Activated B cell treated with CpG ODN at 0.5 μM for 24 hours (primary cell): ENCODE data around the gene USP32. TPM values are rescaled to one million over a fixed set of nuclear protein-coding genes. Genes with fewer than 3 reads are reported as not detected.

ENCODE experiments used
- ATAC-seq: fragments of 200-7000 bp; cut with Tn5 transposase; one replicate; pipeline ENCODE4 v1.10.0; 2021; ENCODE audit warnings: low read depth, mild to moderate bottlenecking, moderate library complexity
- CTCF ChIA-PET: fragments of 350-600 bp; sonication (Branson Sonifier 250); formaldehyde crosslinking; loops from one replicate; lab custom pipeline; 2021; ENCODE audit warnings: antibody characterized with exemption; lab: Charles Lee
- POLR2A ChIA-PET: fragments of 350-600 bp; sonication (Branson Sonifier 250); formaldehyde crosslinking; loops from one replicate; lab custom pipeline; 2021; ENCODE audit warnings: antibody characterized with exemption; lab: Charles Lee
- DNase-seq: peaks from one replicate; pipeline ENCODE4 v3.0.0; 2022
- H3K27ac Mint-ChIP-seq: one replicate; pipeline ENCODE4 v1.8.0; 2020; ENCODE audit warnings: mixed read lengths
- H3K27me3 Mint-ChIP-seq: one replicate; pipeline ENCODE4 v1.8.0; 2021; ENCODE audit warnings: mixed read lengths
- H3K36me3 Mint-ChIP-seq: one replicate; pipeline ENCODE4 v1.8.0; 2021; ENCODE audit warnings: low read depth, mixed read lengths
- H3K4me1 Mint-ChIP-seq: one replicate; pipeline ENCODE4 v1.8.0; 2021; ENCODE audit warnings: mixed read lengths
- H3K4me3 Mint-ChIP-seq: one replicate; pipeline ENCODE4 v1.8.0; 2020; ENCODE audit warnings: mild to moderate bottlenecking, mixed read lengths
- H3K9me3 Mint-ChIP-seq: one replicate; pipeline ENCODE4 v1.8.0; 2020; ENCODE audit warnings: mixed read lengths
- CTCF ChIP-seq: fragments of 200-600 bp; IDR thresholded peaks from one replicate; pipeline ENCODE4 v1.8.0; 2022; ENCODE audit warnings: antibody characterized with exemption, mild to moderate bottlenecking
- intact Hi-C: fragments of 100-400 bp; cut with micrococcal nuclease; formaldehyde crosslinking; loops from one replicate; pipeline ENCODE4 v1.15.1; 2024
- total RNA-seq: library from RNA; stranded (reverse); gene quantifications from 2 replicates; pipeline ENCODE4 v1.2.3, GENCODE V29; 2022

Gene USP32
- total RNA-seq, 1 donor from 2014 or later = 59.2 TPM

GRCh38 chr17:60145006-60145935 lies 246.7 kb downstream of the USP32 start:
- H3K9me3 Mint-ChIP-seq = no peaks in the 10 kb centered on the region
- H3K36me3 Mint-ChIP-seq = no peaks in the 10 kb centered on the region
- no peak for TF ChIP-seq CTCF
- no peak overlapping the region for H3K4me3 Mint-ChIP-seq
- peaks cover 25% of the 10 kb centered on the region for H3K4me1 Mint-ChIP-seq
- intact Hi-C loops = no loop called here
- ATAC-seq = no peak
- ChIA-PET CTCF (no interaction called here), POLR2A (no interaction called here)
- DNase-seq = no peak
- peaks cover 63% of the 10 kb centered on the region for H3K27me3 Mint-ChIP-seq
- no peak overlapping the region for H3K27ac Mint-ChIP-seq

GRCh38 chr17:60142872-60143499 lies 248.9 kb downstream of the USP32 start:
- intact Hi-C loops = loop anchor here (1.0 kb wide), 1 partner anchor 293 kb away; no protein-coding TSS in a partner anchor
- H3K27me3 Mint-ChIP-seq = peaks cover 67% of the 10 kb centered on the region
- H3K4me3 Mint-ChIP-seq = no peak overlapping the region
- POLR2A ChIA-PET = no interaction called here
- no peaks in the 10 kb centered on the region for H3K36me3 Mint-ChIP-seq
- H3K9me3 Mint-ChIP-seq = no peaks in the 10 kb centered on the region
- ATAC-seq = peak; percentile 74
- no peak for TF ChIP-seq CTCF
- CTCF ChIA-PET = interaction anchor here (1.3 to 2.0 kb wide), 2 partner anchors 8 to 11 kb away, joined by 3 to 5 read pairs; no protein-coding TSS in a partner anchor
- DNase-seq = peak; percentile 41
- H3K4me1 Mint-ChIP-seq = peaks cover 25% of the 10 kb centered on the region
- no peak overlapping the region for H3K27ac Mint-ChIP-seq

- Mint-ChIP-seq H3K4me3 (no peak overlapping the region), H3K27me3 (peaks cover 53% of the 10 kb centered on the region), H3K9me3 (no peaks in the 10 kb centered on the region), H3K27ac (no peak overlapping the region), H3K36me3 (no peaks in the 10 kb centered on the region), H3K4me1 (peaks cover 25% of the 10 kb centered on the region)
- TF ChIP-seq CTCF = no peak
- CTCF ChIA-PET = interaction anchor here (1.3 to 2.0 kb wide), 2 partner anchors 10 to 283 kb away, joined by 4 to 5 read pairs; no protein-coding TSS in a partner anchor
- ATAC-seq (no peak), DNase-seq (no peak)
- intact Hi-C loops = no loop called here
- POLR2A ChIA-PET = interaction anchor here (1.1 kb wide), 1 partner anchor 10 kb away, joined by 3 read pairs; no protein-coding TSS in a partner anchor
These were observed 250.6 kb downstream of the USP32 start for GRCh38 chr17:60141111-60142018.

- peaks cover 40% of the 10 kb centered on the region for H3K4me1 Mint-ChIP-seq
- ChIA-PET CTCF (interaction anchor here (1.4 kb wide), 1 partner anchor 9 kb away, joined by 4 read pairs; no protein-coding TSS in a partner anchor), POLR2A (no interaction called here)
- TF ChIP-seq CTCF = no peak
- H3K27me3 Mint-ChIP-seq = peaks cover 42% of the 10 kb centered on the region
- peak; percentile 39 for ATAC-seq
- DNase-seq = peak; percentile 66
- intact Hi-C loops = no loop called here
- no peak overlapping the region for H3K4me3 Mint-ChIP-seq
- no peaks in the 10 kb centered on the region for H3K9me3 Mint-ChIP-seq
- H3K27ac Mint-ChIP-seq = no peak overlapping the region
- no peaks in the 10 kb centered on the region for H3K36me3 Mint-ChIP-seq
These were observed 252.3 kb downstream of the USP32 start for GRCh38 chr17:60139438-60140285.
